Hepatocyte (in vitro differentiated cells): ENCODE data around the gene PTPRT. TPM values are rescaled to one million over a fixed set of nuclear protein-coding genes. Genes with fewer than 3 reads are reported as not detected.

Source experiments
- DNase-seq: peaks from one replicate; pipeline ENCODE4 v3.0.0-alpha.2; 2016; ENCODE audit warnings: low spot score
- H2AFZ ChIP-seq: fragments of 200-600 bp; sonication (generic); 2 replicates; pipeline ENCODE4 v1.6.0; 2016; ENCODE audit warnings: antibody characterized with exemption, mild to moderate bottlenecking
- H3K27ac ChIP-seq: fragments of 200-600 bp; sonication (generic); 2 replicates; pipeline ENCODE4 v1.5.1; 2016; ENCODE audit warnings: mild to moderate bottlenecking
- H3K27me3 ChIP-seq: fragments of 200-600 bp; sonication (generic); 2 replicates; pipeline ENCODE4 v1.6.1; 2016
- H3K36me3 ChIP-seq: fragments of 200-600 bp; sonication (generic); replicated peaks from 2 replicates; pipeline ENCODE4 v1.5.1; 2016; ENCODE audit warnings: low read depth; ENCODE audit not compliant: insufficient read depth
- H3K4me1 ChIP-seq: fragments of 200-600 bp; sonication (generic); 2 replicates; pipeline ENCODE4 v1.5.1; 2016; ENCODE audit warnings: mild to moderate bottlenecking, moderate library complexity; ENCODE audit not compliant: insufficient read depth
- H3K4me2 ChIP-seq: fragments of 200-600 bp; sonication (generic); 2 replicates; pipeline ENCODE4 v1.6.0; 2016
- H3K4me3 ChIP-seq: fragments of 200-600 bp; sonication (generic); 2 replicates; pipeline ENCODE4 v1.5.1; 2016; ENCODE audit warnings: mild to moderate bottlenecking
- H3K79me2 ChIP-seq: fragments of 200-600 bp; sonication (generic); 2 replicates; pipeline ENCODE4 v1.6.0; 2017; ENCODE audit warnings: mild to moderate bottlenecking
- H3K9me2 ChIP-seq: fragments of 200-600 bp; sonication (generic); replicated peaks from 2 replicates; pipeline ENCODE4 v1.6.0; 2017; ENCODE audit warnings: mild to moderate bottlenecking; ENCODE audit not compliant: insufficient read depth
- H3K9me3 ChIP-seq: fragments of 200-600 bp; sonication (generic); 2 replicates; pipeline ENCODE4 v1.5.1; 2016; ENCODE audit warnings: low read depth, mild to moderate bottlenecking
- H4K20me1 ChIP-seq: fragments of 200-600 bp; sonication (generic); 2 replicates; pipeline ENCODE4 v1.6.0; 2016; ENCODE audit warnings: mild to moderate bottlenecking; ENCODE audit not compliant: insufficient read depth, poor library complexity, severe bottlenecking
- EZH2 ChIP-seq: fragments of 200-600 bp; sonication (generic); IDR thresholded peaks from 2 replicates; pipeline ENCODE4 v1.6.1; 2016; ENCODE audit warnings: antibody characterized with exemption, mild to moderate bottlenecking, borderline replicate concordance
- EZH2phosphoT487 ChIP-seq: fragments of 200-600 bp; sonication (generic); IDR thresholded peaks from one replicate; pipeline ENCODE4 v1.6.1; 2018; ENCODE audit warnings: antibody characterized with exemption, mild to moderate bottlenecking, low read depth, moderate library complexity; ENCODE audit not compliant: unreplicated experiment, severe bottlenecking
- WGBS: methylation state at CpG from one replicate; pipeline ENCODE4 v1.1.6; 2016; ENCODE audit warnings: low lambda C conversion rate; ENCODE audit errors: missing lambda C conversion rate; 5-methylcytosine and 5-hydroxymethylcytosine counted together
- polyA plus RNA-seq: library from polyadenylated mRNA; unstranded; fragments of >200 nt; fragmentation: Nextera tagmentation; extraction: Ambion mirVana; gene quantifications from 2 replicates; pipeline ENCODE4 v1.2.1, GENCODE V29; 2016
- total RNA-seq: library from RNA; depleted of rRNA; stranded (reverse); fragments of >200 nt; gene quantifications from 2 replicates; pipeline ENCODE4 v1.2.3, GENCODE V29; 2014
- TF ChIP-seq, protein P1 (sequence below): fragments of 200-600 bp; sonication (generic); IDR thresholded peaks from 2 replicates; pipeline ENCODE4 v1.5.1; 2016; ENCODE audit warnings: antibody characterized with exemption, mild to moderate bottlenecking; ENCODE audit not compliant: poor library complexity

PTPRT gene
- total and polyA plus RNA-seq, 2 experiments from 2014 or later, result 0.47 to 0.83 TPM

DNA sequence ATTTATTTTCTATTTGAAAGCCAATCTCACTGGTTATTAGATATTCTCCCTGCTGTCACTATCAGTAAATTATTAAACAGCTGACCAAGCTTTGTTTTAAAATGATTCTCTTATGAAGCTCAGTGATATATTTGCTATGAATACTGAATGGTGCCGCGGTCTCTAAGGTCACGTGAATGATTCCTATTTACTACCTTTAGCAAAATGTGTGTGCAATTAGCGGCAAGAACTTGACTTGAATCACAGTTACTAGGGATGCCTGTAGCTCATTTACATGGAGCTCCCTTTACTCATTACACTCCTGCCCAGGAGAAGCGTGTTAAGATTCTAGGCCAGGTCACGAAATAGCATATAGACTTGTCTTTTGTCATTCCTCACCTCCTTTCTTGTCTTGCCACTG lies 12.4 kb upstream of the PTPRT start:
- no peaks in the 10 kb centered on the region for H3K4me1 ChIP-seq
- no peak overlapping the region for H3K27ac ChIP-seq
- H3K9me2 ChIP-seq, result no peaks in the 10 kb centered on the region
- H3K4me2 ChIP-seq, result no peak overlapping the region
- no peaks in the 10 kb centered on the region for H4K20me1 ChIP-seq
- no peak overlapping the region for H3K4me3 ChIP-seq
- no peak overlapping the region for H2AFZ ChIP-seq
- H3K36me3 ChIP-seq, result no peaks in the 10 kb centered on the region
- TF ChIP-seq, protein P1, sequence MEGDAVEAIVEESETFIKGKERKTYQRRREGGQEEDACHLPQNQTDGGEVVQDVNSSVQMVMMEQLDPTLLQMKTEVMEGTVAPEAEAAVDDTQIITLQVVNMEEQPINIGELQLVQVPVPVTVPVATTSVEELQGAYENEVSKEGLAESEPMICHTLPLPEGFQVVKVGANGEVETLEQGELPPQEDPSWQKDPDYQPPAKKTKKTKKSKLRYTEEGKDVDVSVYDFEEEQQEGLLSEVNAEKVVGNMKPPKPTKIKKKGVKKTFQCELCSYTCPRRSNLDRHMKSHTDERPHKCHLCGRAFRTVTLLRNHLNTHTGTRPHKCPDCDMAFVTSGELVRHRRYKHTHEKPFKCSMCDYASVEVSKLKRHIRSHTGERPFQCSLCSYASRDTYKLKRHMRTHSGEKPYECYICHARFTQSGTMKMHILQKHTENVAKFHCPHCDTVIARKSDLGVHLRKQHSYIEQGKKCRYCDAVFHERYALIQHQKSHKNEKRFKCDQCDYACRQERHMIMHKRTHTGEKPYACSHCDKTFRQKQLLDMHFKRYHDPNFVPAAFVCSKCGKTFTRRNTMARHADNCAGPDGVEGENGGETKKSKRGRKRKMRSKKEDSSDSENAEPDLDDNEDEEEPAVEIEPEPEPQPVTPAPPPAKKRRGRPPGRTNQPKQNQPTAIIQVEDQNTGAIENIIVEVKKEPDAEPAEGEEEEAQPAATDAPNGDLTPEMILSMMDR, result no peak
- no peak for TF ChIP-seq EZH2phosphoT487
- no peak for TF ChIP-seq EZH2
- no peaks in the 10 kb centered on the region for H3K27me3 ChIP-seq
- 87% methylated on average over 6 of the region's 6 CpGs for WGBS
- H3K9me3 ChIP-seq, result no peaks in the 10 kb centered on the region
- DNase-seq, result no peak
- H3K79me2 ChIP-seq, result no peaks in the 10 kb centered on the region

DNA sequence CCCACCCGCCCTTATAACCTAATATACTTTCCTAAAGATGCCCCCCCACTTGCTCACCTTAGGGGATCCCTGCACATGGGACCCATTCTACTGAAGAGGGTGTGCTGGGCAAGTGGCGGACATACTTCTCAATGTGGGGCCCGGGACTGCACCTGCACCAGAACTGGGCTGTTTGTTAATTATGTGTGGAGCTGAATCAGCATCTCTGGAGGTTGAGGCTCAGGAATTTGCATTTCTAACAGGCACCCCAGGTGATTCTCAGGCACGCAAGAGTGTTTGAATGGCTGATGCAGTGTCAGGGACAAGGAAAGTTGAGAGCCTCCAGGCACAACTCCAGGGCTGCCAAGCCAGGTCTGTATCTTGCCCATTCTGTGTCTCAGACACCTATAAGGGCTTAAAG lies 8.9 kb upstream of the PTPRT start:
- Histone ChIP-seq H3K27me3 (no peaks in the 10 kb centered on the region), H2AFZ (no peak overlapping the region), H3K9me2 (no peaks in the 10 kb centered on the region), H3K27ac (no peak overlapping the region), H3K36me3 (no peaks in the 10 kb centered on the region), H3K4me3 (no peak overlapping the region), H4K20me1 (no peaks in the 10 kb centered on the region), H3K79me2 (no peaks in the 10 kb centered on the region), H3K4me2 (no peak overlapping the region), H3K4me1 (no peaks in the 10 kb centered on the region), H3K9me3 (no peaks in the 10 kb centered on the region)
- no peak for DNase-seq
- 62% methylated on average over 4 of the region's 4 CpGs for WGBS
- no peak for TF ChIP-seq EZH2
- no peak for TF ChIP-seq EZH2phosphoT487
- TF ChIP-seq, protein P1, result no peak

DNA sequence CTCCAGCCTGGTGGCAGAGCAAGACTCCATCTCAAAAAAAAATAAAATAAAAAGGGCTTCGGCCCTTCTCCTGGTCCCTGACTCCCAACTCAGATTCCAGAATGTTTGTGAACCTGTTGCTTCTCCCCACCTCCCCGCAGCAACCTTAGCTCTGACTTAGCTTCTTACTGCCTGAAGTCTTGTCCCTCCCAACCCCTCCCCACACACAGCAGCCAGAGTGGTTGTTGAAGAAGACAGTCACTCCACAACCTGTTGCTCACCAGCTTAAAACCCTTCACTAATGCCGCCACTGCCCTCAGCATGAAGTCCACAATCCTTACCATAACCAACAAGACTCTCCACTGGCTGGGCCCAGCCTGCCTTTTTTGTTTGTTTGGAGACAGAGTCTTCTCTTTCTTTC lies 6.5 kb upstream of the PTPRT start:
- Histone ChIP-seq H3K9me2 (no peaks in the 10 kb centered on the region), H3K9me3 (no peaks in the 10 kb centered on the region), H3K27me3 (peaks cover 12% of the 10 kb centered on the region), H4K20me1 (no peaks in the 10 kb centered on the region), H3K4me1 (no peaks in the 10 kb centered on the region), H2AFZ (no peak overlapping the region), H3K36me3 (no peaks in the 10 kb centered on the region), H3K4me2 (no peak overlapping the region), H3K4me3 (no peak overlapping the region), H3K27ac (no peak overlapping the region), H3K79me2 (no peaks in the 10 kb centered on the region)
- no peak for DNase-seq
- 85% methylated on average over 3 of the region's 3 CpGs for WGBS
- no peak for TF ChIP-seq EZH2
- TF ChIP-seq, protein P1, result no peak
- TF ChIP-seq EZH2phosphoT487, result no peak

DNA sequence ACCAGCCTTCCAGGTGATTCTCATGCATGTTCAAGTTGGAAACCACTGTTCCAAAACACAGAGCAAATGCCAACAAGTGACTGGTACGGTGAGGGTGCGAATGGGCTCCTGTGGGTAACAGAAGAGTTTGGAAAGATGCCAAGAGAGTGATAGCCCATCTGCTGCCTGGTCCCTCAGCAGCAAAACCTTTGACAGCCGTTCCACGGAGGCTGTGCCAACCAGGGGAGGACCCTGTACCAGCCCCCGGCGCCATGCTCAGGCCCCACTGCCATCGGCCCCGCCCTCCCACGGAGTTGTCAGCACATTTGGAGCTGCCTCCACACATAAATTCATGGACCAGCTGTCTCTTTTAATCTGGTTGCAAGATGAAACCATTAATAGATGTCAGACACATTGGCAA lies 4.4 kb upstream of the PTPRT start:
- no peak overlapping the region for H3K27ac ChIP-seq
- H3K79me2 ChIP-seq, result no peaks in the 10 kb centered on the region
- H3K36me3 ChIP-seq, result no peaks in the 10 kb centered on the region
- TF ChIP-seq, protein P1, result no peak
- no peak for TF ChIP-seq EZH2phosphoT487
- no peak for TF ChIP-seq EZH2
- H3K4me3 ChIP-seq, result no peak overlapping the region
- 95% methylated on average over 9 of the region's 9 CpGs for WGBS
- no peaks in the 10 kb centered on the region for H3K9me3 ChIP-seq
- H4K20me1 ChIP-seq, result no peaks in the 10 kb centered on the region
- peaks cover 29% of the 10 kb centered on the region for H3K27me3 ChIP-seq
- no peaks in the 10 kb centered on the region for H3K4me1 ChIP-seq
- no peak for DNase-seq
- no peak overlapping the region for H3K4me2 ChIP-seq
- H3K9me2 ChIP-seq, result no peaks in the 10 kb centered on the region
- H2AFZ ChIP-seq, result no peak overlapping the region
